Trophoblast cell (in vitro differentiated cells and primary cell): ENCODE measurements around the gene LMBR1L.
"Not testable (repeated sequence)": the region's sequence is repeated elsewhere in the genome, so short reads cannot be mapped to it uniquely, and the experiment has no call there.

Experiments
- DNase-seq, 2 donors: peaks; one replicate each; pipeline ENCODE4 v3.0.0-alpha.2; 2016
- H2AFZ ChIP-seq: 2 replicates; pipeline ENCODE4 v1.6.1; 2013; ENCODE audit warnings: low read length, moderate library complexity, mild to moderate bottlenecking; ENCODE audit not compliant: insufficient read depth, poor library complexity
- H2AK5ac ChIP-seq: 2 replicates; pipeline ENCODE4 v1.6.1; 2013; ENCODE audit warnings: mild to moderate bottlenecking, low read length
- H2BK120ac ChIP-seq: 2 replicates; pipeline ENCODE4 v1.6.1; 2013; ENCODE audit warnings: low read length, mild to moderate bottlenecking, moderate library complexity; ENCODE audit not compliant: insufficient read depth, poor library complexity
- H2BK12ac ChIP-seq: 2 replicates; pipeline ENCODE4 v1.6.1; 2013; ENCODE audit warnings: mild to moderate bottlenecking, low read length, moderate library complexity
- H2BK5ac ChIP-seq: 2 replicates; pipeline ENCODE4 v1.6.1; 2013; ENCODE audit warnings: low read length, low read depth, moderate library complexity, mild to moderate bottlenecking; ENCODE audit not compliant: poor library complexity
- H3K14ac ChIP-seq: 2 replicates; pipeline ENCODE4 v1.6.1; 2013; ENCODE audit warnings: mild to moderate bottlenecking, low read length
- H3K18ac ChIP-seq: 2 replicates; pipeline ENCODE4 v1.6.1; 2013; ENCODE audit warnings: mild to moderate bottlenecking, low read length
- H3K23ac ChIP-seq: 2 replicates; pipeline ENCODE4 v1.6.1; 2013; ENCODE audit warnings: low read length
- H3K27ac ChIP-seq: 2 replicates; pipeline ENCODE4 v1.5.1; 2013; ENCODE audit warnings: low read depth, mild to moderate bottlenecking, inconsistent platforms, low read length, moderate library complexity
- H3K27me3 ChIP-seq: 2 replicates; pipeline ENCODE4 v1.6.1; 2013; ENCODE audit warnings: inconsistent platforms, mild to moderate bottlenecking, low read length, moderate library complexity; ENCODE audit not compliant: insufficient read depth
- H3K36me3 ChIP-seq, 2 experiments: 1 replicate in 1 of 2; 2 replicates in 1 of 2; pipeline ENCODE4 v1.6.1; 2013; ENCODE audit warnings: low read length in 2 of 2, mild to moderate bottlenecking in 2 of 2, moderate library complexity in 1 of 2; ENCODE audit not compliant: insufficient read depth in 2 of 2, control insufficient read depth in 1 of 2
- H3K4ac ChIP-seq: 2 replicates; pipeline ENCODE4 v1.6.1; 2013; ENCODE audit warnings: low read depth, mild to moderate bottlenecking, low read length, moderate library complexity
- H3K4me1 ChIP-seq, 2 experiments: 1 replicate in 1 of 2; 2 replicates in 1 of 2; pipeline ENCODE4 v1.6.1; 2013; ENCODE audit warnings: low read length in 2 of 2, mild to moderate bottlenecking in 2 of 2, moderate library complexity in 1 of 2; ENCODE audit not compliant: insufficient read depth in 2 of 2, control insufficient read depth in 1 of 2
- H3K4me2 ChIP-seq: 2 replicates; pipeline ENCODE4 v1.6.1; 2013; ENCODE audit warnings: inconsistent platforms, mild to moderate bottlenecking, low read length, moderate library complexity
- H3K4me3 ChIP-seq: 2 replicates; pipeline ENCODE4 v1.5.1; 2013; ENCODE audit warnings: mild to moderate bottlenecking, low read depth, low read length, inconsistent platforms
- H3K79me1 ChIP-seq: one replicate; pipeline ENCODE4 v1.6.1; 2013; ENCODE audit warnings: low read length
- H3K79me2 ChIP-seq: 2 replicates; pipeline ENCODE4 v1.6.1; 2013; ENCODE audit warnings: low read length, mild to moderate bottlenecking; ENCODE audit not compliant: control insufficient read depth, insufficient read depth, poor library complexity
- H3K9ac ChIP-seq: 2 replicates; pipeline ENCODE4 v1.6.1; 2013; ENCODE audit warnings: mild to moderate bottlenecking, low read length
- H3K9me3 ChIP-seq: 2 replicates; pipeline ENCODE4 v1.6.1; 2013; ENCODE audit warnings: low read depth, mild to moderate bottlenecking, control low read depth, inconsistent platforms, low read length; ENCODE audit not compliant: insufficient read depth
- H4K12ac ChIP-seq: 2 replicates; pipeline ENCODE4 v1.6.1; 2013; ENCODE audit warnings: low read depth, mild to moderate bottlenecking, low read length, moderate library complexity
- H4K8ac ChIP-seq: 2 replicates; pipeline ENCODE4 v1.6.1; 2013; ENCODE audit warnings: low read depth, mild to moderate bottlenecking, low read length, moderate library complexity
- H4K91ac ChIP-seq: one replicate; pipeline ENCODE4 v1.6.1; 2013; ENCODE audit warnings: low read depth, mild to moderate bottlenecking, low read length, moderate library complexity
- WGBS: extraction: QIAGEN DNeasy Blood & Tissue Kit; methylation state at CpG from one replicate; pipeline ENCODE4 v1.1.7; 2013; ENCODE audit warnings: missing lambda C conversion rate; ENCODE audit not compliant: insufficient read length, insufficient coverage; ENCODE audit errors: extremely low coverage; 5-methylcytosine and 5-hydroxymethylcytosine counted together

The LMBR1L gene

GRCh38 chr12:49068879-49069506, 41.7 kb downstream of the LMBR1L start:
- H3K36me3 ChIP-seq: no peaks in the 10 kb centered on the region
- peak overlapping the region; percentile 81 for H3K4me2 ChIP-seq
- no peak overlapping the region for H3K14ac ChIP-seq
- no peaks in the 10 kb centered on the region for H3K79me2 ChIP-seq
- no peak overlapping the region for H3K9ac ChIP-seq
- H4K8ac ChIP-seq: peak overlapping the region; percentile 15
- H3K4me3 ChIP-seq: peak overlapping the region; percentile 79
- no peaks in the 10 kb centered on the region for H3K27me3 ChIP-seq
- no peak overlapping the region for H3K4ac ChIP-seq
- peaks cover 2 to 7% of the 10 kb centered on the region in 2 experiments for H3K4me1 ChIP-seq
- H3K79me1 ChIP-seq: no peaks in the 10 kb centered on the region
- H2AK5ac ChIP-seq: no peak overlapping the region
- no peak overlapping the region for H2BK5ac ChIP-seq
- DNase-seq: no peak
- H3K9me3 ChIP-seq: no peaks in the 10 kb centered on the region
- H2BK120ac ChIP-seq: no peak overlapping the region
- H3K27ac ChIP-seq: no peak overlapping the region
- H3K18ac ChIP-seq: no peak overlapping the region
- WGBS: no CpG with 5 or more reads among the region's 21 CpGs
- H2AFZ ChIP-seq: peak overlapping the region; percentile 93
- H4K91ac ChIP-seq: no peak overlapping the region
- H2BK12ac ChIP-seq: no peak overlapping the region
- H4K12ac ChIP-seq: peak overlapping the region; percentile 2
- H3K23ac ChIP-seq: no peak overlapping the region

GRCh38 chr12:49066120-49066519, 44.5 kb downstream of the LMBR1L start:
- no peaks in the 10 kb centered on the region for H3K9me3 ChIP-seq
- H3K23ac ChIP-seq: no peak overlapping the region
- H4K8ac ChIP-seq: no peak overlapping the region
- peaks cover 2 to 9% of the 10 kb centered on the region in 2 experiments for H3K4me1 ChIP-seq
- no peak overlapping the region for H2BK120ac ChIP-seq
- H2BK5ac ChIP-seq: no peak overlapping the region
- H3K4me2 ChIP-seq: no peak overlapping the region
- H3K27ac ChIP-seq: no peak overlapping the region
- peaks cover under 1% of the 10 kb centered on the region for H3K79me2 ChIP-seq
- DNase-seq: no peak
- no peaks in the 10 kb centered on the region for H3K36me3 ChIP-seq
- H3K79me1 ChIP-seq: no peaks in the 10 kb centered on the region
- no peak overlapping the region for H2AFZ ChIP-seq
- no peak overlapping the region for H3K18ac ChIP-seq
- H2AK5ac ChIP-seq: no peak overlapping the region
- no CpG with 5 or more reads among the region's 4 CpGs for WGBS
- no peak overlapping the region for H3K4ac ChIP-seq
- no peak overlapping the region for H3K14ac ChIP-seq
- H3K27me3 ChIP-seq: no peaks in the 10 kb centered on the region
- no peak overlapping the region for H3K4me3 ChIP-seq
- no peak overlapping the region for H4K12ac ChIP-seq
- H4K91ac ChIP-seq: no peak overlapping the region
- no peak overlapping the region for H2BK12ac ChIP-seq
- H3K9ac ChIP-seq: no peak overlapping the region

GRCh38 chr12:49064767-49065152, 45.9 kb downstream of the LMBR1L start:
- no peak overlapping the region for H2BK120ac ChIP-seq
- peaks cover 0 to 9% of the 10 kb centered on the region in 2 experiments for H3K4me1 ChIP-seq
- H3K4ac ChIP-seq: no peak overlapping the region
- no CpG with 5 or more reads among the region's 5 CpGs for WGBS
- no peak overlapping the region for H4K91ac ChIP-seq
- H3K36me3 ChIP-seq: no peaks in the 10 kb centered on the region
- no peak overlapping the region for H3K14ac ChIP-seq
- no peak overlapping the region for H2AK5ac ChIP-seq
- H2BK12ac ChIP-seq: no peak overlapping the region
- H3K79me1 ChIP-seq: peaks cover 12% of the 10 kb centered on the region
- H3K4me2 ChIP-seq: no peak overlapping the region
- no peak overlapping the region for H3K18ac ChIP-seq
- H4K8ac ChIP-seq: no peak overlapping the region
- H3K9ac ChIP-seq: no peak overlapping the region
- peaks cover 12% of the 10 kb centered on the region for H3K79me2 ChIP-seq
- H2AFZ ChIP-seq: no peak overlapping the region
- no peaks in the 10 kb centered on the region for H3K9me3 ChIP-seq
- H4K12ac ChIP-seq: no peak overlapping the region
- H3K23ac ChIP-seq: no peak overlapping the region
- no peak overlapping the region for H2BK5ac ChIP-seq
- H3K27me3 ChIP-seq: no peaks in the 10 kb centered on the region
- no peak overlapping the region for H3K27ac ChIP-seq
- no peak overlapping the region for H3K4me3 ChIP-seq
- no peak for DNase-seq

- not testable (repeated sequence) for H2BK120ac ChIP-seq, H2AFZ ChIP-seq, DNase-seq, H3K27me3 ChIP-seq, H3K36me3 ChIP-seq, H2AK5ac ChIP-seq, H3K9me3 ChIP-seq, H3K18ac ChIP-seq, H3K4me3 ChIP-seq, H3K4ac ChIP-seq, H2BK5ac ChIP-seq, H4K12ac ChIP-seq, H3K4me2 ChIP-seq, H3K9ac ChIP-seq, H4K8ac ChIP-seq, H3K14ac ChIP-seq, H4K91ac ChIP-seq, H3K23ac ChIP-seq, H3K27ac ChIP-seq, H2BK12ac ChIP-seq
- Histone ChIP-seq H3K4me1 (peaks cover 14 to 20% of the 10 kb centered on the region in 2 experiments), H3K79me1 (peaks cover 18% of the 10 kb centered on the region), H3K79me2 (peaks cover 36% of the 10 kb centered on the region)
- no CpG with 5 or more reads among the region's 17 CpGs for WGBS
Observed at GRCh38 chr12:49061916-49062315, 48.7 kb downstream of the LMBR1L start.
